Glomerular endothelial cell (primary cell): ENCODE measurements around the gene KRTAP2-2. TPM values are rescaled to one million over a fixed set of nuclear protein-coding genes. Genes with fewer than 3 reads are reported as not detected.

Experiments
- DNase-seq: peaks from one replicate; pipeline ENCODE4 v3.0.0-alpha.2; 2011; ENCODE audit warnings: low read depth, low spot score; ENCODE audit errors: extremely low read depth
- total RNA-seq: library from RNA; depleted of rRNA; stranded (reverse); fragments of >200 nt; gene quantifications from 2 replicates; pipeline ENCODE4 v1.2.3, GENCODE V29; 2015

The KRTAP2-2 gene
- total RNA-seq, 1 donor from 2014 or later: not detected

GRCh38 chr17:41026715-41027471 lies 28.1 kb downstream of the KRTAP2-2 start, which contains the start of gene KRTAP1-5:
TSS of gene KRTAP1-5 (minus strand) at chr17:41027208. CDS start at chr17:41027155, 53 bp downstream.
- no peak for DNase-seq

- DNase-seq: no peak
Observed at GRCh38 chr17:41024697-41025096, 30.3 kb downstream of the KRTAP2-2 start.

GRCh38 chr17:41020336-41020735 lies 34.7 kb downstream of the KRTAP2-2 start:
- no peak for DNase-seq

GRCh38 chr17:41019415-41019814 lies 35.6 kb downstream of the KRTAP2-2 start:
- DNase-seq: no peak

GRCh38 chr17:41018541-41018940 lies 36.5 kb downstream of the KRTAP2-2 start:
- no peak for DNase-seq

GRCh38 chr17:41016578-41017215 lies 38.3 kb downstream of the KRTAP2-2 start:
- DNase-seq: no peak

- DNase-seq: no peak
Observed at GRCh38 chr17:41015454-41015853, 39.6 kb downstream of the KRTAP2-2 start.

GRCh38 chr17:41013606-41014005 lies 41.4 kb downstream of the KRTAP2-2 start:
- DNase-seq: no peak

- no peak for DNase-seq
Observed at GRCh38 chr17:41013181-41013580, 41.8 kb downstream of the KRTAP2-2 start.

GRCh38 chr17:41012326-41013120 lies 42.5 kb downstream of the KRTAP2-2 start:
- no peak for DNase-seq

GRCh38 chr17:41010441-41010840 lies 44.6 kb downstream of the KRTAP2-2 start:
- no peak for DNase-seq

GRCh38 chr17:41009936-41010335 lies 45.1 kb downstream of the KRTAP2-2 start:
- DNase-seq: no peak

- DNase-seq: no peak
Observed at GRCh38 chr17:41009301-41009760, 45.7 kb downstream of the KRTAP2-2 start.

GRCh38 chr17:41008811-41009210 lies 46.2 kb downstream of the KRTAP2-2 start, which contains the start of gene KRTAP3-1:
TSS of gene KRTAP3-1 (minus strand) at chr17:41009128. CDS start at chr17:41009074, 54 bp downstream.
- DNase-seq: no peak

Other genes starting within 250 kb of the KRTAP2-2 start
- gene KRT10, start 232.6 kb downstream of the KRTAP2-2 start, total RNA-seq: 18.2 and 24.8 TPM in 2 replicates
- not detected in 2 replicates for gene KRT12, start 188.0 kb downstream of the KRTAP2-2 start, total RNA-seq
- gene KRT20, start 170.0 kb downstream of the KRTAP2-2 start, total RNA-seq: not detected in 2 replicates
- gene KRT23, start 117.6 kb downstream of the KRTAP2-2 start, total RNA-seq: not detected in 2 replicates
- gene KRT39, start 88.3 kb downstream of the KRTAP2-2 start, total RNA-seq: not detected in 2 replicates
- gene KRT40, start 70.9 kb downstream of the KRTAP2-2 start, total RNA-seq: not detected in 2 replicates
- not detected in 2 replicates for gene KRTAP3-3, start 61.1 kb downstream of the KRTAP2-2 start, total RNA-seq
- gene KRTAP3-2, start 55.3 kb downstream of the KRTAP2-2 start, total RNA-seq: not detected in 2 replicates
- gene KRTAP3-1, start 46.1 kb downstream of the KRTAP2-2 start, total RNA-seq: not detected in 2 replicates
- gene KRTAP1-5, start 28.0 kb downstream of the KRTAP2-2 start, total RNA-seq: 0.29 and 0.82 TPM in 2 replicates
- gene KRTAP1-4, start 25.0 kb downstream of the KRTAP2-2 start, total RNA-seq: not detected in 2 replicates
- gene KRTAP1-3, start 20.4 kb downstream of the KRTAP2-2 start, total RNA-seq: not detected in 2 replicates
- gene KRTAP1-1, start 13.8 kb downstream of the KRTAP2-2 start, total RNA-seq: not detected in 2 replicates
- not detected in 2 replicates for gene KRTAP2-1, start 7.9 kb downstream of the KRTAP2-2 start, total RNA-seq
- 1.8 and 5.4 TPM in 2 replicates for gene KRTAP2-3, start 4.9 kb upstream of the KRTAP2-2 start, total RNA-seq
- not detected in 2 replicates for gene KRTAP2-4, start 10.6 kb upstream of the KRTAP2-2 start, total RNA-seq
- not detected in 2 replicates for gene KRTAP4-7, start 28.9 kb upstream of the KRTAP2-2 start, total RNA-seq
- gene KRTAP4-8, start 42.9 kb upstream of the KRTAP2-2 start, total RNA-seq: not detected in 2 replicates
- gene KRTAP4-16, start 47.0 kb upstream of the KRTAP2-2 start, total RNA-seq: not detected in 2 replicates
- not detected in 2 replicates for gene KRTAP4-9, start 50.2 kb upstream of the KRTAP2-2 start, total RNA-seq
- gene KRTAP4-11, start 63.1 kb upstream of the KRTAP2-2 start, total RNA-seq: not detected in 2 replicates
- gene KRTAP4-12, start 69.0 kb upstream of the KRTAP2-2 start, total RNA-seq: not detected in 2 replicates
- gene KRTAP4-6, start 85.3 kb upstream of the KRTAP2-2 start, total RNA-seq: not detected in 2 replicates
- not detected in 2 replicates for gene KRTAP4-5, start 94.6 kb upstream of the KRTAP2-2 start, total RNA-seq
- not detected in 2 replicates for gene KRTAP4-4, start 105.5 kb upstream of the KRTAP2-2 start, total RNA-seq
- not detected in 2 replicates for gene KRTAP4-3, start 113.0 kb upstream of the KRTAP2-2 start, total RNA-seq
- not detected in 2 replicates for gene KRTAP4-2, start 123.0 kb upstream of the KRTAP2-2 start, total RNA-seq
- not detected in 2 replicates for gene KRTAP4-1, start 129.7 kb upstream of the KRTAP2-2 start, total RNA-seq
- not detected in 2 replicates for gene KRTAP9-1, start 134.7 kb upstream of the KRTAP2-2 start, total RNA-seq
- gene KRTAP9-2, start 171.4 kb upstream of the KRTAP2-2 start, total RNA-seq: not detected in 2 replicates
- gene KRTAP9-3, start 177.2 kb upstream of the KRTAP2-2 start, total RNA-seq: not detected in 2 replicates
- not detected in 2 replicates for gene KRTAP9-8, start 182.8 kb upstream of the KRTAP2-2 start, total RNA-seq
- gene KRTAP9-4, start 194.5 kb upstream of the KRTAP2-2 start, total RNA-seq: not detected in 2 replicates
- not detected in 2 replicates for gene KRTAP9-9, start 200.2 kb upstream of the KRTAP2-2 start, total RNA-seq
- gene KRTAP9-6, start 210.1 kb upstream of the KRTAP2-2 start, total RNA-seq: not detected in 2 replicates
- gene KRTAP9-7, start 220.5 kb upstream of the KRTAP2-2 start, total RNA-seq: not detected in 2 replicates
- gene KRTAP29-1, start 247.6 kb upstream of the KRTAP2-2 start, total RNA-seq: not detected in 2 replicates